Measurements from ENCODE around the gene YY1.
"Not testable (repeated sequence)": the region's sequence is repeated elsewhere in the genome, so short reads cannot be mapped to it uniquely, and the experiment has no call there.

The YY1 gene

DNA sequence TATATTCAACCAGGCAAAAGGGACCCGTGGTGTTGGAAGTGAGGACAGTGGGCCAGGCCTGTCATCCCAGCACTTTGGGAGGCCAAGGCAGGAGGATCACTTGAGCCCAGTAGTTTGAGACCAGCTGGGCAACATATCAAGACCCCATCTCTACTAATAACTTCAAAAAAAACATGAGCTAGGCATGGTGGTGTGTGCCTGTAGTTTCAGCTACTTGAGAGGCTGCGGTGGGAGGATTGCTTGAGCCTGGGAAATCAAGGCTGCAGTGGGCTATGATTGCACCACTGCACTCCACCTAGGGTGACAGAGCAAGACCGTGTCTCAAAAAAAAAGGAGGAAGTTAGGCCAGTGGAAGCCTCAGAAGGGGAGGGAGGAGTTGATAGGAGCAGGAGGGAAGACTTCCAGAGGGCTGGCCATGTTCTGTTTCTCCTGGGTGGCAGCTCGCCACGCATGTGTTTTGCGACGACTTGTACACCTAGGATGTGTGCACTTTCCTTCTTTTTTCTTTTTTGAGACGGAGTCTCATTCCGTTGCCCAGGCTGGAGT lies 57.2 kb downstream of the YY1 start:
- DNase-seq (ENCODE audit: low read depth), result no peak

GRCh38 chr14:100296729-100297128 lies 57.8 kb downstream of the YY1 start:
- not testable (repeated sequence) for DNase-seq (ENCODE audit: low read depth)

- no peak for DNase-seq (ENCODE audit: low read depth)
Measured at GRCh38 chr14:100297320-100298300, 58.7 kb downstream of the YY1 start.

- no peak for DNase-seq (ENCODE audit: low read depth)
Measured at GRCh38 chr14:100298551-100299237, 59.8 kb downstream of the YY1 start.

DNA sequence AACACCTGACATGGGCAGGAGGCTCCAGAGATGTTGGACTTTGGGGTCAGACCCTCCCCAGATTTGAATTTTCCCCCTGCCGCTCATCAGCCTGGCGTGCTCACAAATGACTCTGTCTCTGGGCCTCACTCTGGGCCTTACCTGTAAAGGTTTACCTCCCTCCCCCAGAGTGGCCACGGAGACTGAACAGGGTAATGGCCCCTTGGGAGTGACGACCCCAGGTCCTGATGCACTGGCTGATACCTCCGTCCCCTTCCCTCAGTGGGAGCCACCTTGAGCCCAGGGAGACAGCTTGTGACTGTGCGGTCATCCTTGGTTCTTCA lies 60.3 kb downstream of the YY1 start:
- DNase-seq (ENCODE audit: low read depth), result no peak

GRCh38 chr14:100302616-100303015 lies 63.7 kb downstream of the YY1 start:
- DNase-seq (ENCODE audit: low read depth), result no peak

DNA sequence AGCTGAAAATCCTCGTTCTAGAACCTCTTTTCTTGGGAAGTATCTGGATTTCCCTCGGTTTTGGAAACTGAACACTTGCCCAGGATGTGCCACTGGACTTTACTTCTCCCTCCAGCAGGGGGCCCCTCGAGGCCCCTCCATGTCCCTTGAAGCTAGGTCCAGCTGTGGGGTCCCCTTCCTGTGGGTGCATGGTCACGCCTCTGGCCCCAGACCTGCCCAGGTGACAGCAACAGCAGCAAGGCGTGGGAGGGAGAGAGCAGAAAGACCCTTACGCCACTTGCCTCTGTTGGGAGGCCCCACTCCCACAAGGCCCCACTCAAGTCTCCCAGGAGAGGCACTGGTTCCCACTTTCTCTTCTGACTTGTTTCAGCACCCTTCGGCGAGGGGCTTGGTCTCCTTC lies 64.2 kb downstream of the YY1 start:
- no peak for DNase-seq (ENCODE audit: low read depth)

GRCh38 chr14:100303925-100304324 lies 65.0 kb downstream of the YY1 start:
- no peak for DNase-seq (ENCODE audit: low read depth)

GRCh38 chr14:100304825-100305323 lies 65.9 kb downstream of the YY1 start:
- DNase-seq (ENCODE audit: low read depth), result no peak

DNA sequence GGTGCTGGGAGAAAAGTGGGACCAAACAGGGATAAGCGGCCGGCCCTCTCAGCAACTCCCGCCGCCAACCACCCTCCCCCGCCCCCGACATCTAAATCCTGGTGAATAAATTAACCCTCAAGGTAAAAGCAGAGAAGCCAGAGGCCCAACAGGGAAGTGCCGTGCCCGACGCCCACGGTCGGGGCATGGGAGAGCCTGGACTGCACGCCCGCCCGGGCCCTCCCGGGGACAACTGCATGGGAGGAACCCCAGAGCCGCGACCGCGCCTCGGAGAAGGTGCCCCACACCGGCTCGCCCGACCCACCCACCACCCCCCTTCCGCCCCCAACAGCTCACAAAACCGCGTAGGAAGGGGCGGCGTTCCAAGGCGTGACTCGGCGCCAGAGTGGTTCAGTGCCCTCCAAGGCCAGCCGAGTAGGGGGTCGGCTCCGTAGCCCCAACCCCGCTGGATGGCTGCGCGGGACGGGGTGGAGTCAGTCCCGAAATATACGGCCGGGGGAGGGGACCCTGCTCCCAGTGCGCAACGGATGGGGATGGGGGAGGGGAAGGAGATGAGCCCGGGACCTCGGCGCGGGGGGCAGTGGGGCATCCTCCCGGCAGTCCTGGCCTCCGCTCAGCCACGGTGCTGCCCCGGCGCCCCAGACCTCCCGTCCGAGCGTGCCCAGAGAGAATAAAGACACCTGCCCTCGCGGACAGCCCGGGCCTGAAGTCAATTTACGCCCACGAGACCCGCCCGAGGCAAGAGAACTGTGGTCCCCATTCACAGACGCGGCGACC lies 66.6 kb downstream of the YY1 start:
- no peak for DNase-seq (ENCODE audit: low read depth)

DNA sequence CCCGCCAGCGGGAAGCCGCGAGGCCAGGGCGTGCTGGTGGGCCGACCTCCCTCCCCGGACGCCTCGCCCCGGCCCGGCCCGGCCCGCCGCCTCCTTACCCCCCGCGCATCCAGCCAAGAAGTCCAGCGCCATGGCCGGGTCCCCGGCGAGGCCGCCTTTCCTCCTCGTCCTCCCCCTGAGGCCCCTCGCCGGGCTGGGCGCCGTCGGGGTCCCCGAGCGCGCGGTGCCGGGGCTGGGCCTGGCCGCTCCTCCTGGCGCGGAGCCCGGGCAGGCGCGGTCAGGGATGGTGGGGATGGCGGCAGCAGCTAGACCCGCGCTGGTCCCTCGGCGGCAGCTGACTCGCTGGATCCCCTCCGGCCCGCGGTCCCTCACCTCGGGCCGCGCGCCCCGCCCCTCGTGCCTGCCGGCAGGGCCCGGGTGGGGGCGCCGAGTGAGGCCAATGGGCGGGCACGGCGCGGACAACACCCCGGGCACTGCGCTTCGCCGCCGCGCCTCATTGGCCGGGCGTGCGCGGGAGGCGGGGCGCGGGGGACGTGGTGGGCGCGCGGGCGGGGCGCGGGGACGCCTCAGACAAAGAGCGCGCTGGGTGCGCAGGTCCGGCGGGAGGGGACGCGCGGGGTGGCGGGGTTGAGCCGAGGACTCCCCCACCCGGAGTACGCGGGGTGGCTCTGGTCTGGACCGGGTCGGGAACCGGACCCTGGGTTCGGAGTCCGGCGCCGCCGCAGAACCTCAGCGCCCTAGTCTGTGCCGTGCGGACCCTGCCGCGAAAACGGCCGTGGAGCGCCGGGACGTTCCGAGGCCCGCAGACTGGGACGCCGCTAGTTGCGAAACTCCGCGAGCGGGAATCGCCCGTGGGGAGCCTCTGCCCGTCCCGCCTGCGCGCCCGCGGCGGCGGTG lies 67.4 kb downstream of the YY1 start, which contains the start of gene SLC25A29:
TSS of gene SLC25A29 (minus strand) at position 344 of the 897 bp plus-strand sequence. CDS start at position 132, 212 bp downstream.
- DNase-seq (ENCODE audit: low read depth), result peak; percentile 79

GRCh38 chr14:100306998-100307765 lies 68.2 kb downstream of the YY1 start:
- DNase-seq (ENCODE audit: low read depth), result no peak

DNA sequence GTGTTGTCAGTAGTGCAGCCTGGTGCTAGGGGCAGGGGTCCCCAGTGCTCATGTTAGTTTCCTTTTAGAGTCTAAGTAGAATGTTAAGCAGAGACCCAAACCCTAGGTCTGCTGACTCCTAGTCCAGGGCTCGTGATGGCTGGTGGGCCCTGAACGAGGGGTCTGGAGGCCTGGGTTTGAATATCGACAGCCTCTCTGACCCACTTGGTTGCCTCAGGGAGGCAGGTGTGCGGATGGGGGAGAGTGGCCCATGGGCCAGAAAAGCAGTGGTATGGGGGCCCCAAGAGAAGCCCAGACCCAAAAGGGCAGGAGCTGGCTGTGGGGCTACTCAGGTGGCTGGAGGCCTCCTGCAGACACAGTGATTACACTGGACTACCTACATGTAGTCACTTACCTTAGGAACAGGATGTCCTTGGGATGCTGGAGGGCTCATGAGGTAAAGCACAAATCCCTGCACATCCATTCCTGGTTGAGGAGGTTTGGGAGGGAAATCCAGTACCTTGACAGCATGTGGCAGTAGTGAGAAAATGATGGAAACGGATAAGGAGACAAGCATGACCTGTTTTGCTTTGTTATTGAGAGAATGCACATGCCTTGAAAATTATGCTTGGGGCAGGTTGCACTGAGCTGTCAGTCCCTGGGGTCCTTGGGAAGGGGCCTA lies 69.0 kb downstream of the YY1 start:
- DNase-seq (ENCODE audit: low read depth), result no peak

GRCh38 chr14:100308427-100308792 lies 69.5 kb downstream of the YY1 start:
- DNase-seq (ENCODE audit: low read depth), result not testable (repeated sequence)

- no peak for DNase-seq (ENCODE audit: low read depth)
Measured at GRCh38 chr14:100309028-100309737, 70.2 kb downstream of the YY1 start.

DNA sequence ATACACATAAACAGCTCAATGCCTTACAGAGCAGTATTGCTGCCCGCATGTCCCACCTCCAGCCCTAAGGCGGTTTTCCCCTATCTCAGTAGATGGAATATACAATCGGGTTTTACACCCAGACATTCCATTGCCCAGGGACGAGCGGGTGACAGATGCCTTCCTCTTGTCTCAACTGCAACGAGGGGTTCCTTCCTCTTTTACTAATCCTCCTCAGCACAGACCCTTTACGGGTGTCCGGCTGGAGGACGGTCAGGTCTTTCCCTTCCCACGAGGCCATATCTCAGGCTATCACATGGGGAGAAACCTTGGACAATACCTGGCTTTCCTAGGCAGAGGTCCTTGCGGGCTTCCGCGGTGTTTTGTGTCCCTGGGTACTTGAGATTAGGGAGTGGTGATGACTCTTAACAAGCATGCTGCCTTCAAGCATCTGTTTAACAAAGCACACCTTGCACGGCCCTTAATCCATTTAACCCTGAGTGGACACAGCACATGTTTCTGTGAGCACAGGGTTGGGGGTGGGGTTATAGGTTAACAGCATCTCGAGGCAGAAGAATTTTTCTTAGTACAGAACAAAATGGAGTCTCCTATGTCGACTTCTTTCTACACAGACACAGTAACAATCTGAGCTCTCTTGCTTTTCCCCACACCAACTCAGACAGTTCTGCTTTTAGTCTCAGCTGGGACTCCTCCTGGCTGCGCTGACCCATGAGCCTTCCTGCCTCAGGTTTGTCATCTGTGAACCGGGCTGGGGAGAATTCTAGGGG lies 73.3 kb downstream of the YY1 start:
- DNase-seq (ENCODE audit: low read depth), result not testable (repeated sequence)

GRCh38 chr14:100312877-100313400 lies 74.0 kb downstream of the YY1 start:
- DNase-seq (ENCODE audit: low read depth), result no peak
